IPS-18c (cell line): ENCODE data around the gene ATP8B3.

ENCODE experiments used
- H3K4me3 ChIP-seq: 2 replicates; pipeline ENCODE4 v1.7.0; 2013; ENCODE audit warnings: low read depth, mild to moderate bottlenecking, low read length, moderate library complexity; ENCODE audit not compliant: insufficient read depth
- H3K9me3 ChIP-seq: one replicate; pipeline ENCODE4 v1.6.1; 2013; ENCODE audit warnings: mild to moderate bottlenecking, low read length, moderate library complexity; ENCODE audit not compliant: control insufficient read depth, insufficient read depth

ATP8B3 gene, protein sequence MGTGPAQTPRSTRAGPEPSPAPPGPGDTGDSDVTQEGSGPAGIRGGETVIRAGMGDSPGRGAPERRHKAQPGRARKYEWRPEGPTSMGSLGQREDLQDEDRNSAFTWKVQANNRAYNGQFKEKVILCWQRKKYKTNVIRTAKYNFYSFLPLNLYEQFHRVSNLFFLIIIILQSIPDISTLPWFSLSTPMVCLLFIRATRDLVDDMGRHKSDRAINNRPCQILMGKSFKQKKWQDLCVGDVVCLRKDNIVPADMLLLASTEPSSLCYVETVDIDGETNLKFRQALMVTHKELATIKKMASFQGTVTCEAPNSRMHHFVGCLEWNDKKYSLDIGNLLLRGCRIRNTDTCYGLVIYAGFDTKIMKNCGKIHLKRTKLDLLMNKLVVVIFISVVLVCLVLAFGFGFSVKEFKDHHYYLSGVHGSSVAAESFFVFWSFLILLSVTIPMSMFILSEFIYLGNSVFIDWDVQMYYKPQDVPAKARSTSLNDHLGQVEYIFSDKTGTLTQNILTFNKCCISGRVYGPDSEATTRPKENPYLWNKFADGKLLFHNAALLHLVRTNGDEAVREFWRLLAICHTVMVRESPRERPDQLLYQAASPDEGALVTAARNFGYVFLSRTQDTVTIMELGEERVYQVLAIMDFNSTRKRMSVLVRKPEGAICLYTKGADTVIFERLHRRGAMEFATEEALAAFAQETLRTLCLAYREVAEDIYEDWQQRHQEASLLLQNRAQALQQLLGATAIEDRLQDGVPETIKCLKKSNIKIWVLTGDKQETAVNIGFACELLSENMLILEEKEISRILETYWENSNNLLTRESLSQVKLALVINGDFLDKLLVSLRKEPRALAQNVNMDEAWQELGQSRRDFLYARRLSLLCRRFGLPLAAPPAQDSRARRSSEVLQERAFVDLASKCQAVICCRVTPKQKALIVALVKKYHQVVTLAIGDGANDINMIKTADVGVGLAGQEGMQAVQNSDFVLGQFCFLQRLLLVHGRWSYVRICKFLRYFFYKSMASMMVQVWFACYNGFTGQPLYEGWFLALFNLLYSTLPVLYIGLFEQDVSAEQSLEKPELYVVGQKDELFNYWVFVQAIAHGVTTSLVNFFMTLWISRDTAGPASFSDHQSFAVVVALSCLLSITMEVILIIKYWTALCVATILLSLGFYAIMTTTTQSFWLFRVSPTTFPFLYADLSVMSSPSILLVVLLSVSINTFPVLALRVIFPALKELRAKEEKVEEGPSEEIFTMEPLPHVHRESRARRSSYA (N-terminal part only)

DNA sequence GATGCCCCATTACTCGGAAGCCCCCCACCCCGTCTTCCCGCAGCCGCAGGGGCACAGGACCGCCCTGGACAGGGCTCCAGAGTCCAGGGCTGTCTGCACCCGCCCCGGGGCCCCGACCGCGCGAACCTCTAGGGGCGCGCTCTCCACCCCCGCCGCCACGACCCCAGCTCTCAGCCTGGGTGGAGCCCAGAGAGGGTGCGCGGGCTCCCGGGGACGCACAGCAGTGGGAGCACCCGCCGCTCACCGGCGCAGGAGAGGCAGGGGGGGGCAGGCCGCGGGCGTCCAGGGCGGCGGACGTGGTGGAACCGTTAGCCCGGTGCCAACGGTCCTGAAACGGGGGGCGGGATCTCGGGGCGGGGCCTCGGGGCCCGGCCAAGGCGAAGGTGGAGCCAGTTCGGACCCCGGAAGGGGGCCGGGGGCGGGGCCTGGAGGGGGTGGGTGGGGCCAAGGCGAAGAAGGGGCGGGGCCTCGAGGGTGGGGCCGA is at the start of gene ATP8B3:
Gene ATP8B3, minus strand, starts transcription at position 335 of the 484 bp plus-strand sequence. CDS start 540 bp downstream, outside the sequence.
- Histone ChIP-seq H3K9me3 (no peaks in the 10 kb centered on the region), H3K4me3 (peak within 1 kb of the TSS; percentile 65)

DNA sequence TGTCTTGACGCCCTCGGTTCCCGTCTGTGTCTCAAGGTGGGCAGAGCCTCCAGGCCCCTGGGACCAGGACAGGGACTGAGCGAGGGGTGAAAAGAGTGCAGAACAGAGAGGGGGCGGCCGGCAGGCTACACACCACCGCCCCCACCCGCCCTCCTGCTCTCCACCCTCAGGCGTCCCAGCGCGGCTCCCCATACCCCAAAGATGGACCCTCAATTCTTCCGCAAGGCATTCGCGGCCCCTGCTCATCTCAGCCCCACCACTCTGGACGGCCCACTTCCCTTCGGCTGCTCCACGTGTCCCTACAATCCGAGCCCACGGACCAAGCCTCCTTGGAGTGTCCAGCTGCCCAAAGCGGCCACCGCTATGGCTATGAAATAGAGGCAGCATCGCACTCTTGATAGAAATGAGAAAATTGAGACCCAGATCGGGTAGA is 49.5 kb upstream of the ATP8B3 start:
- peak overlapping the region; percentile 69 for H3K4me3 ChIP-seq

DNA sequence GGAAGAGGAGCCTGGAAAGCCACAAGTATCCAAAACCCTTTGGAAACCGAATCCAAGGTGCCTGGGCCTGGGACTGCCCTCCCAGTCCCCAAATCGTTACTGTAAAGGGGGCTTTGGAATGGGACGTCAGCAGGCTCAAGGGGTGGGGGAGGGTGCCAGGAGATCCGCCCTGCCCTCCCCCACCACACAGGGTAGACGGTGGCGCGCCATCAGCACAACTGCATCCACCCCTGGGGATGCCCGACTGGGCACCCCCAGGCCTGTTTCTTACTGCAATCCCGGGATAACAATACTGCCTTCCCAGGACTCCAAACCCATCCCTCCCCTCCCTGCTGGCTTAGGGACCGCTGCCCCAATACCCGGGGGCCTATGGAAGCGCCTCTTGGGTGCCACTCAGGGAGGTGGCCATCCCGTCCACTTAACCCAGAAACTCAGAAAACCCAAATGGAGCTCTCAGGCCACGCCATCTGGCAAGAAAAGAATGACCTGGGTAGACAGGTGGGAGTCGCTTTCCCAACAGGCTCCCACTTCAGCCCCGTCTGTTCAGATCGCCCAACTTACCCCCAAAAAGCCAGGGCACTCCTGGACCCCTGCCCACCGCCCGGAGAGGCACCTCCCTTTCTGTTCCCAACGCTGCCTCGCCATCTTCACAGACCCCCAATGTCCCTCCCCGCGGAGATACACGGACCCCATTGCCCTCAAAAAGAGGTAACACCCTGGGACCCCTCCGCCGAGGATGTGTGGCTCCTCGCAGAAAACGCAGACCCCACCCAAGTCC is 48.9 kb upstream of the ATP8B3 start:
- H3K9me3 ChIP-seq: no peaks in the 10 kb centered on the region
- H3K4me3 ChIP-seq: peak overlapping the region; percentile 69

More for the DNA sequence above, 49.5 kb upstream of the ATP8B3 start:
- H3K9me3 ChIP-seq: no peaks in the 10 kb centered on the region

DNA sequence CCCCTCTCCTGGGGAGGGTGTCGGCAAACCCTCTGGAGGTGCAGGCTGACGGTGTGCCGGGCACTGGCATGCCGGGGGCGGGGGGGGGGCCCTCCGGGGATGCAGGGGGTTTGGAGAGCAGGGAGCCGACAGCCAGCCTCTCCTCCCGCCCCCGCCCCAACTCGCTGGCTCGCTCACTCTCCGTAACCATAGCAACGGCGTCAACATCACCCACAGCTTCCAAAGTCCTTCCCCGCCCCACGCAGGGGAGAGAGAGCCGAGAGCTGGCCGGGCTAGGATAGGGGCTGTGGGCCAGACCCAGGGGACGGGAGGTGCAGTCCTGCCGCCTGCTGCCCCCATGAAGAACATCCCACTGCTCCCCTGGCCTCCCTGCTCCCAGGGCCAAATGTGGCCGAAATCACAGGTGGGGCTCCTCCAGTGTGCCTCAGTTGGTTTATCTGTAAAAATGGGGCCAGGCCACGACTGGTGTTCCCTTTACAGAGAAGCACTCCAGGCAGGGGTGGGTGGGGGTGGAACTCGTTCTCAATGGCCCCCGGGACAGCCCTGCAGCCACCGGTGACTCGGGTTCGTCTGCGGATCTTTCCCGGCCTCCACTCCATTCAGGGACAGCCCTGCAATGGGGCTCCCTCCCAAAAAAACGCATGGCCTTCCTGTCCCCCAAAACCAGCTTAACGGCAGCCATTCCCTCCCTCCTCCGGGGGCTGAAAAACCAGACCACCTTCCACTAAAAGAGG is 48.1 kb upstream of the ATP8B3 start:
- Histone ChIP-seq H3K9me3 (no peaks in the 10 kb centered on the region), H3K4me3 (peak overlapping the region; percentile 69)

DNA sequence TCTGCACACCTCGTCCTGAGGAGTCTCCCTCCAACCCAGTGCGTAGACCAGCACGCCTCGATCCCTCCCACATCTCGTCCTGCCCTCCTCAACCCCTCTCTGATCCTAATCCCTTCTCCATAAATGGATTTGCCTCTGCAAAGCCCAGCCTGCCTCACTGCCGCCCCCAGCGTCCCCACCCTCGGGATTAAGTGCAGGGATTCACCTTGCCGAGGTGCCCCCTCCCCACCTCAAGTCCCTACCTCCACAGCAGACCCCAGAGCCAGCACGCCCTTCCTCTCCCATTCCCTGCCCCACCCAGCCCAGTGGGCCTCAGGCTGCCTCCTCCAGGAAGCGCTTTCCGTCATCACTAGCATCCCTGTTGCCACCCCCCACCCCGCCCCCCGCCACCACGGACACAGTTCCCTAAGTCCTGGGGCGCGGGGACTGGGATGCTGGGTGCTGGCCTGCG is 47.3 kb upstream of the ATP8B3 start:
- peak overlapping the region; percentile 34 for H3K4me3 ChIP-seq
- H3K9me3 ChIP-seq: no peaks in the 10 kb centered on the region

DNA sequence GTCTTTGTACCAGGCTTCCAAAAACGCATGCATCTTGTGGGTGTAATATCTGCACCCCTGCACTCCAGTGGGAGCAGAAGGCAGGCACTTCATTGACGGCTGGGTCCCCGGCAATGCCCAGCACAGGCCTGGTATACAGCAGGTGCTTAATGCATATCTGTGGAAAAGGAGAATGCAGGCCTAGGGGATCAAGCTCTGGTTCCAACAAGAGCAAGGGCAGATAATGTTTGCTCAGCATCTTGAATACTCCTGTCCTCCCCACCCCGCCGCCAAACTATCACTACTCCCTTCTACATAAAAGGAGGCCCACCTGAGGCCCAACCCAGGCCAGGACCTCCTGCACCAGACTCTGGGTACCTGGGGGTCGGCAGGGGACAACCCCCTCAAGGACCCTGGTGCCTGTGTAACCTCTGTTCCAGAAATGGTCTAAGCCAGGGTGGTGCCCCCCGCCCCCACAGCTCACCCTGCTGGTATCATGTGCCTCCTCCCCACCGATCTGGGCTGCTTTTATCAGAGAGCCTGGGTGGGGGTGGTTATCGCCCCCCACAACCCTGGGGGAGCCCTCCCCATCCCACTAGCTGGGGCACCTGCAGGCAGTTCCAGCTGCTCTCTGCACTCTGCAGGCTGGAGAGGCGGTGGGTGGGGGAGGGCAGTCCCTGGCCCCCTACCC is 46.5 kb upstream of the ATP8B3 start:
- no peaks in the 10 kb centered on the region for H3K9me3 ChIP-seq
- H3K4me3 ChIP-seq: peak overlapping the region; percentile 34; the same call in 1 of the 2 replicates

DNA sequence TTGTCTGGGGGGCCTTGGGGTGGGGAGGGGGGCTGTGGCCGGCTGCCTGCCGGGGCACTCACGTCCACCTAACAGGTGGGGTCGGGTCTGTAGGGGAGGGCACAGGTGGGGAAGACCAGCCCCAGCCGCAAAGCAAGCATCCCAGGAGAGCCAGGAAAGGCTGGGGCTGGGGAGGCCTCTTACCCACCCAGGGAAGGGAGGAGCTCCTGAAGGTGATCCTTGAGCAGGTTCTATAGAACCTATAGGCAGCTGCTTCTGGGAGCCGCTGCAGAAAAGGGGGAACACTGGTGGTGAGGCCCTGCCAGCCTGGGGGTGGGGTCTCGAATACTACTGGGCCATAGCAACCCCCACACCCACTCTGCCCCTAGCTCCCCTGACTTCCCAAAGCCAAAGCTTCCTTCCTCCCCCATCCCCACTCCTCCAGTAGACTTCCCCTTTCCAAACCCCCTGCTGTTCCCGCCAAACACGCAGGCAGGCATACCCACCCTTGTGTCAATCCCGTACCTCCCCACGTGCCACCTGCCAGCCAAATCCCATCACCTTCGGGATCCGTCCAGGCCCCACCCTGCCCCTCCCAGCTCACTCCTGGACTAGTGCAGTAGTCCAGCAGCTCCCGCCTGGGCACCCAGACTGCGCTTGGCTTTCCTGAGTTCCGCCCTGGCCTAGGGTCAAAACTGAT is 45.7 kb upstream of the ATP8B3 start:
- Histone ChIP-seq H3K9me3 (no peaks in the 10 kb centered on the region), H3K4me3 (peak overlapping the region; percentile 57)

DNA sequence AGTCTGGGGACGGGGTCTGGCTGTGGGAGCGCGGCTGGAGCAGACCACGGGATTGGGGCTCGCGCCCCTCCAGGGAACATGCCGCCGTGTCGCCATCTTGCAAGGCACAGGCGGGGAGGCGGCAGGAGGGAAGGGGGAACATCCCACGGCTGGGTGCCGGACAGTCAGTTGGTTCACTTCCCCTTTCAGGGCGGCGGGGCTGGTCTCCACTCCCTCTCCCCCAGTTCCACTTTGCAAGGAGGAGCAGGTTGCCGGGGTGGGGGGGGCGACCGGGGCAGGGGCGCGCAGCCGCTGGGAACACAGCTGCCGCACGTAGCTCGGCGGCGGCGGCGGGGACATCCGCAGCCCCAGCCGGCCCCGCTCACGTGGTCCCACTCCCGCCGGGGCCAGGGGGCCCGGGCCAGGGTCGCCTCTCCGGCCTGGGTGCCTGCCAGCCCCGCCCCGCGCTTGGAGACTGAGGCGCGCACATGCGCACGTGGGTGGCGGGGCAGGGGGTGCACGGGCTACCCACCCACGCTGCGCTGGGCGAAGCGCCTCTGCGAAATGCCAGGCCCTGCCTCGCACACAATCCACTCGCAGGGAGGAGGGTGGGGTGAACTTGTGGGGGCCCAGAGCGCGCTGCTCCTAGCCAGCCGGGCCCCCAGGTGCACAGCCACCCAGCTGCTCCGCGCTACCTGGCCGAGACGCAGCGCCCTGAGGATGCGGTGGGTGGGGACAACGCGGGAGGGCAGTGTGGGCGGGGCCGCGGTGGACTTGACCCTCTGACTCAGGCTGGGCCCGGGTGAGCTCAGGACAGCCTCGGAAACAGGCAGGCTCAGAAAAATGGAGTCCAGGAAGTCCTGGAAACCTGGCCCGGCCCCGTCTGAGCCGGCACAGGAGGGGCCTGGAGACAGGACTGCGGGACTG is 44.9 kb upstream of the ATP8B3 start:
- Histone ChIP-seq H3K4me3 (peak overlapping the region; percentile 57), H3K9me3 (no peaks in the 10 kb centered on the region)

DNA sequence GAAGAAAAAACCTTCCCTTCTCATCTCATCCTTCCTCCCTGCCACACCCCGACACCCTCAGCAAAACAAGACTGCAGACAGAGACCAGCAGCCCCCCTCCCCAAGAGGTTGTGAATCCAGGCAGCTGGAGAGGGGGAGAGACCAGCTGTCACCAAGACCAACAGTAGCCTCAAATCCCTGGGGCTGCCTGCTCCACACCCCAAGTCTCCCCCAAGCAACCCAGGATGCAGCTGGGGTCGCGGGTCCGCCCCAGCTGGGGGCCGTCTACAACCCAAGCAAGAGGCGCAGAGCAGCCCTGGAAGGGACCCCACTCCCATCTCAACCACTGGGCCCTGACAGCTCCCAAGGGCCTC is 44.2 kb upstream of the ATP8B3 start:
- Histone ChIP-seq H3K4me3 (peak overlapping the region; percentile 57), H3K9me3 (no peaks in the 10 kb centered on the region)

DNA sequence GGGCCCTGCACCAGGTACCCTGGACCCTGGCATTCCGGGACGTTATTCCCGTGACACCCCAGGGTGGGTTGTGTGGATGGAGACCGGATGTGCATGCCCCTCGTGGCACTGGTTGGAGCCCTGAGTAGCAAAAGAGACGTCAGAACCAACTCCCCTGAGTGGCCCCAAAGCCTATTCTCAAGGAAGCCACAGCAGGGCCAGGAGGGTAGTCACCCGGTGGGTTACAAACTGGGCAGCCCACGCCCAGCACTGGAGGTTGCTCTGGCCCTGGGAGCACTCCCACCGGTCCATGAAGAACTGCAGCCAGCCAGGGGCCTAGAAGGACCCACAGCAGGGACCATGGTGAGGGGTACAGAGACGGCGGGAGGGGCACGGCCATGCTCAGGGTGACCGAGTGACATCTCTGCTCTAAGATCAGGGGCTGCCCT is 43.8 kb upstream of the ATP8B3 start:
- Histone ChIP-seq H3K4me3 (no peak overlapping the region; the same call in none of the 2 replicates), H3K9me3 (no peaks in the 10 kb centered on the region)

DNA sequence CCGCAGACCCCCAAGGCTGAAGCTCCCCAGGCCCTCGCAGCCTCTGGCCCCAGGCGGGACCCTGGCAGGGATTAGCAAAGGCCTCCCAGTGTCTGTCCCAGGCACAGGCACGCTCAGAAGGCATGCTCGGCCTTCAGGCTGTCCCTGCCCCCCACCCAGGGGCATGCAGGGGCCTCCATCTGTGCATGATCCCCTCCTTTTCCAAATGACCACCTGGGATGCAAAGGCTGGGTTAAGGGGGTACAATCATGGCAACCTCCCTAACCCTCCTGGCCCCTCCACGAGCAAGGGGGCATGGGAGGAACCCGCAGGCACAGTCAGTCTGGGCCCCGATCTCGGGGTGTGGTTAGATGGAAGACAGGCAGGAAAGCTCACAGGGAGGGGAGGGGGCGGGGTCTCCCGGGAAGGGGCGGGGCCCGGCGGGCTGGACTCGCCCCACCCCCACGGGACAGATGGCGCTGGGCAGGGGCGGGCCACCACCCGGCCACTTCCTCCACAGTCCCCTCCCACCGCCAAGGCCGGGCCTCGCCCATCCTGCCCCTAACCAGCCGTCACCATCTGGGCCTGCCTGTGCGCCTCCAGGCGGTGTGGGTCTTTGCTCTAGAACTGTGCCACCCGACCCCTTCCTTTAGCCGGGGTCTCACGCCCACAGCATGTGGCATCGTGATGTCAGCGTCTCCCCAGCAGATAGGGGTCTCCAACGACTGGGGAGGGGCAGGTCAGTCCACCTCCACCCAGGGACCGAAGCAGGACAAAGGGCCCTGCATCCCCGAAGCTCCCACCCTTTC is 43.2 kb upstream of the ATP8B3 start:
- peak overlapping the region; percentile 39 for H3K4me3 ChIP-seq
- H3K9me3 ChIP-seq: no peaks in the 10 kb centered on the region

DNA sequence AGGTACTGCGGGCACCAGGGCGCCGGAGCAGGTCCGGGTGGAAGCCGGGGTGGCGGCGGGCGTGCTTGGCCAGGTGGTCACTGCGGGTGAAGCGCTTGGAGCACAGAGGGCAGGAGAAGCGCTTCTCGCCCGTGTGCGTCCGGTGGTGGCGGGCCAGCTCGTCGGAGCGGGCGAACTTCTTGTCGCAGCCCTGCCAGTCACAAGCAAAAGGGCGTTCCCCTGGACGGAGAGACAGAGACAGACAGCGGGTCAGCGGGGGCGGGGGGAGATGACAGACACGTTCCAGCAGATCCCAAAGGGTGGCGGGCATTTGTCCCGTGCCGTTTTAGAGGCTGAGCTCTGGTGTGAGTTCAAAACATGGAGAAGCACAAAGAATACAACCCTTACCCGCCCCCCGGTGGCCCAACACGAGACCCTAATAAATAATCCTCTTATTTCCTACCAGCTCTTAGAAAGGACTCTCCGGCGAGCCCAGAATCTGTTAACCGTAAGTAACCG is 42.5 kb upstream of the ATP8B3 start:
- H3K9me3 ChIP-seq: no peaks in the 10 kb centered on the region
- H3K4me3 ChIP-seq: no peak overlapping the region

DNA sequence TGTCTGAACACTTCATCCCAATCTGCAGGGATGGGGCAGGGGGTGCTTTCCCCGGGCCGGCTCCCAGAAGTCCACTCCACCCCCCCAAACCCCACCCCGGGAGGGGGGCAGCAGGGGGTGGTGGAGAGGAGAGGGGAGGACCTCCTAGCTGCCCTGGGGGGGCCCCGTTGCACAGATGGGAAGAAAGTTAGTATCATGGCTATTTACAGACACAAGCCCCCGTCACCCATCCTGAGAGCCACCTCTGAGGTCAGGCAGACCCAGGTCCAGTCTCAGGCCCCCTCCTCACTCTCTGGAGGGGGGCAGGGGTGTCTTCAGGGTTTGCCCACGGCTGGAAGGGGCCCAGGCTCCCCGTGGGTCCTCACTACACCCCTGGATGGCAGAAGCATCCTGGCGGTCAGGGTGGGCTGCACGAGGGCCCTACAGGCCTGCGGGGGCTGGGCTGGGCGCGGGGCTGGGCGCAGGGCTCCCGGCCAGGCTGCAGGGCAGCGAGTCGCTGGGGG is 42.0 kb upstream of the ATP8B3 start:
- Histone ChIP-seq H3K4me3 (no peak overlapping the region), H3K9me3 (no peaks in the 10 kb centered on the region)
